KMS-11 (cell line): ENCODE results near the gene UNC93B1.

ENCODE experiments used
- H2AFZ ChIP-seq: fragments of 200-600 bp; sonication (generic); 2 replicates; pipeline ENCODE4 v1.6.1; 2016; ENCODE audit warnings: antibody characterized with exemption, mixed run types, low read depth
- H3K27ac ChIP-seq: fragments of 200-600 bp; sonication (generic); 2 replicates; pipeline ENCODE4 v1.6.1; 2016; ENCODE audit warnings: mild to moderate bottlenecking, mixed run types
- H3K27me3 ChIP-seq: fragments of 200-600 bp; sonication (generic); 2 replicates; pipeline ENCODE4 v1.6.1; 2017; ENCODE audit warnings: mild to moderate bottlenecking, low read depth, mixed run types, moderate library complexity; ENCODE audit not compliant: insufficient read depth
- H3K36me3 ChIP-seq: fragments of 200-600 bp; sonication (generic); 2 replicates; pipeline ENCODE4 v1.6.1; 2017; ENCODE audit warnings: mild to moderate bottlenecking, mixed run types; ENCODE audit not compliant: insufficient read depth
- H3K4me1 ChIP-seq: fragments of 200-600 bp; sonication (generic); 2 replicates; pipeline ENCODE4 v1.6.1; 2016; ENCODE audit warnings: mild to moderate bottlenecking, low read depth, mixed run types; ENCODE audit not compliant: poor library complexity, severe bottlenecking
- H3K4me2 ChIP-seq: fragments of 200-600 bp; sonication (generic); 2 replicates; pipeline ENCODE4 v1.7.0; 2016; ENCODE audit warnings: mild to moderate bottlenecking, mixed run types
- H3K4me3 ChIP-seq: fragments of 200-600 bp; sonication (generic); IDR thresholded peaks from 2 replicates; pipeline ENCODE4 v1.6.1; 2017; ENCODE audit warnings: low read depth, low read length, mixed read lengths; ENCODE audit not compliant: insufficient read depth
- H3K79me2 ChIP-seq: fragments of 200-600 bp; sonication (generic); 2 replicates; pipeline ENCODE4 v1.6.1; 2016; ENCODE audit warnings: low read depth, mixed run types; ENCODE audit not compliant: insufficient read depth
- H3K9ac ChIP-seq: fragments of 200-600 bp; sonication (generic); 2 replicates; pipeline ENCODE4 v1.6.1; 2016; ENCODE audit warnings: mild to moderate bottlenecking, mixed run types
- H4K20me1 ChIP-seq: fragments of 200-600 bp; sonication (generic); 2 replicates; pipeline ENCODE4 v1.6.1; 2016; ENCODE audit warnings: mild to moderate bottlenecking, mixed run types; ENCODE audit not compliant: insufficient read depth
- TF ChIP-seq, protein P1 (sequence below): fragments of 200-600 bp; sonication (generic); conservative IDR thresholded peaks from 2 replicates; pipeline ENCODE4 v1.6.1; 2017; ENCODE audit warnings: low read depth, mild to moderate bottlenecking, antibody characterized with exemption, low read length, moderate library complexity, mixed read lengths

The UNC93B1 gene

DNA sequence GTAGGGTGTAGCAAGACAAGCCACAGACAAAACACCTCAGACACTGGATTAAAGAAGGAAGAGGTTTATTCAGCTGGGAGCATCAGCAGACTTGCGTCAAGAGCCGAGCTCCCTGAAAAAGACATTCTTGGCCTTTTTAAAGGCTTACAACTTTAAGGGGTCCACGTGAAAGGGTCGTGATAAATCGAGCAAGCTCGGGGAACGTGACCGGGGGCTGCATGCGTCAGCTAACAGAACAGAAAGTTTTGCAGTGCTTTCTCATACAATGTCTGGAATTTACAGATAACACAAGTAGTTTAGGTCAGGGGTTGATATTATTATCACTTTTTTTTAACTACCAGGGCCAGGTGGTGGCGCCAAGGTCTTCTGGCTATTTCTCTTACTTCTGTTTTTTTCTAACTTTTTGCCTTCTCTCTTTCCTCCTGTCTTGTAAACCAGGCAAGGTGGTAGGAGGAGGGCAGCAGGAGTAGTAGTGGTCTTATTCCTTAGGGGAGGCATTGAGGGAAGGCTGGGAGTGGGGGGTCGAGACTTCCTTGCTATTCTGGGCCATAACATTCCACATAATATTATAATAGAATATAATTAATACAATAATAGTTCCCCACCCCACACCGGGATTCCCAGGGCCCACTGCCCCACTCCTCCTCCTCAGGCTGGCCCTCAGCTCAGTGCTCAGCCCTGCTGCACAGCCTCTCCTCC lies 5.6 kb upstream of the UNC93B1 start:
- peak overlapping the region; percentile 73 for H2AFZ ChIP-seq
- H3K27ac ChIP-seq, result peak overlapping the region; percentile 92
- TF ChIP-seq, protein P1, sequence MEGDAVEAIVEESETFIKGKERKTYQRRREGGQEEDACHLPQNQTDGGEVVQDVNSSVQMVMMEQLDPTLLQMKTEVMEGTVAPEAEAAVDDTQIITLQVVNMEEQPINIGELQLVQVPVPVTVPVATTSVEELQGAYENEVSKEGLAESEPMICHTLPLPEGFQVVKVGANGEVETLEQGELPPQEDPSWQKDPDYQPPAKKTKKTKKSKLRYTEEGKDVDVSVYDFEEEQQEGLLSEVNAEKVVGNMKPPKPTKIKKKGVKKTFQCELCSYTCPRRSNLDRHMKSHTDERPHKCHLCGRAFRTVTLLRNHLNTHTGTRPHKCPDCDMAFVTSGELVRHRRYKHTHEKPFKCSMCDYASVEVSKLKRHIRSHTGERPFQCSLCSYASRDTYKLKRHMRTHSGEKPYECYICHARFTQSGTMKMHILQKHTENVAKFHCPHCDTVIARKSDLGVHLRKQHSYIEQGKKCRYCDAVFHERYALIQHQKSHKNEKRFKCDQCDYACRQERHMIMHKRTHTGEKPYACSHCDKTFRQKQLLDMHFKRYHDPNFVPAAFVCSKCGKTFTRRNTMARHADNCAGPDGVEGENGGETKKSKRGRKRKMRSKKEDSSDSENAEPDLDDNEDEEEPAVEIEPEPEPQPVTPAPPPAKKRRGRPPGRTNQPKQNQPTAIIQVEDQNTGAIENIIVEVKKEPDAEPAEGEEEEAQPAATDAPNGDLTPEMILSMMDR, result peak; percentile 45
- H3K4me2 ChIP-seq, result peak overlapping the region; percentile 97
- peaks cover 84% of the 10 kb centered on the region for H3K4me1 ChIP-seq
- no peaks in the 10 kb centered on the region for H3K79me2 ChIP-seq
- no peaks in the 10 kb centered on the region for H4K20me1 ChIP-seq
- H3K36me3 ChIP-seq, result no peaks in the 10 kb centered on the region
- no peak overlapping the region for H3K4me3 ChIP-seq
- peak overlapping the region; percentile 84 for H3K9ac ChIP-seq
- no peaks in the 10 kb centered on the region for H3K27me3 ChIP-seq

DNA sequence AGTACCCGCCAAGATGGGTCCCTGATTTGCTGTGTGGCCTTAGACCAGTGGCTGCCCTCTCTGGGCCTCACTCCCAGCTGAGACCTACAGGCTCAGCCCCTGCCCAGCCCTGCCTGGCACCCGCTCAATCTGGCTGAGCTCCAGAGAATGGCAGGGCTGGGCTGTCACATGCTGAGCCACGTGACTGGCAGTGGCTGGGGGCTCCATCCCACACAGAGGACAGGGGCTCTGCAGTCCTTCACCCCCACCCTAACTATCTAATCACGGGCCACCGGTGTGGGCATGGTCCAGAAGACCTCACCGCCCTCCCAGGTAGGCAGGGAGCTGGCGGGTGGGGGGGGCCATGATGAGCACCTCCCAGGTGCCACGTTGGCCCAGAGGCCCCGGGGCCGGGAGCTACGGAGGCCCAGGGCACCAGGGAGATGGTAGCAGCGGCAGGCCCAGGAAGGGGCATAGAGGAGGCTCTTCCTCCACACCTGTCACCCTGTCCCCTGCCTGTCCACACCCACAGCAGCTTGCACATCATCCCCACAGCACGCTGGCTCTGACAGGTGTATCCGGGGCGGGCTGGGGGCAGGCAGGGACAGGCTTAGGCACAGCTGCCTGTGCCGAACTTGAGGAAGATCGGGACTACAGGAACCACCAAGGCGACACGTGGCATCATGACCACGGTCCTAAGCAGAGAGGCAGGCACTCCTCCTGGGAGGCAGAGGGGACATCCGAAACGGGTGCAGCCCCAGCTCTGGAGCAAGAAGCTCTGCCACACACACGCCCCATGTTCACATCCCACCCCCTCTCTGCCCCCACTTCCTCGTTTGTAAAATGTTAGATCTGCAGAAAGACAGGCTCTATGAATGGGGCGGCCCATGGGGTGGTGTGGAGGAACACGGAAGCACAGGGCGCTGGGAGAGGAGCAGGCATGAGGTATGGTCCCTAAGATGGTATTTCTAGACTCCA lies 4.8 kb upstream of the UNC93B1 start:
- Histone ChIP-seq H3K27ac (peak overlapping the region; percentile 92), H3K36me3 (no peaks in the 10 kb centered on the region), H3K4me3 (no peak overlapping the region), H3K79me2 (no peaks in the 10 kb centered on the region), H4K20me1 (no peaks in the 10 kb centered on the region), H2AFZ (peak overlapping the region; percentile 73), H3K4me2 (peak overlapping the region; percentile 97), H3K4me1 (peaks cover 84% of the 10 kb centered on the region), H3K9ac (peak overlapping the region; percentile 84), H3K27me3 (no peaks in the 10 kb centered on the region)
- TF ChIP-seq, protein P1, result no peak

DNA sequence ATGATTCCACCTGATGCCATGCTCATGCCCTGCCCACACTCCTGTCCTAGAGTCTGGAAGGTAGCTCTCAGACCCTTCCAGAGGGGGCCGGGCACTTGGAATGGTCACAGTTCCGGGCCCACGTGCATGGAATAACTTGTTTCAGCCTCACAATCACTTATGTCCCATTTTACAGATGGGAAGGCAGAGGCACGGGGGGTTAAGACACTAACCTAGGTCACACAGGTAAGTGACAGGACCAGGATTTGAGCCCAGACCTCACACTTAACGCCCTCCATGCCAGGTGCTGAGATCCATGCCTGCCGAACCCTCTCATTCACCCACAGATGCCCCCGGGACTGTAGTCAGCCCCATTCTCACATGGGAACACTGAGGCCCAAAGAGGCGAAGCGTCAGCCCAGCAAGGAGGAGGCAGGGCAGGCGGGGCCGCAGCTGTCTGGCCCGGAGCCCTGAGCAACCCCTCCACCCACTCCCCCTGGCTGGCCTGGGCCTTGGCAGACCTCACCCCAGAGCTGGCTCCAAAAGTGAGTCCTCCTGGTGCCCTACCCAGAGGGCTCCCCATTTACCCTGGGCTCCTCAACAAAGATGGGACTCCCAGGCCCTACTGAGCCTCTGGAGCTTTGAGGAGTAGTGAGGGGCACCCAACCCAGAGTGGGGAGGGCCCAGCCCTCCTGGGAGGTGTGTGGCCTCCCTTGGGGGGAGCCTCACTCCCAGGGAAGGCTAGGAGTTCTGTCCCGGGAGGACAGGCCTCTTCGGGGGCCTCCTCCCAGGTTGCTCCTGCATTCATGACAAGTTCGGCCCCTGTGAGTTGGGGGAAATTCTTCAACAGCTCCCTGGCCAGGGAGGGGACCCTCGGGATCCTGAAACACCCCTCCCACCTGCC lies 3.8 kb upstream of the UNC93B1 start:
- Histone ChIP-seq H3K4me1 (peaks cover 76% of the 10 kb centered on the region), H3K79me2 (no peaks in the 10 kb centered on the region), H3K27ac (peak overlapping the region; percentile 92), H2AFZ (peak overlapping the region; percentile 73; the same call in 1 of the 2 replicates), H4K20me1 (no peaks in the 10 kb centered on the region), H3K4me3 (no peak overlapping the region), H3K27me3 (no peaks in the 10 kb centered on the region), H3K9ac (peak overlapping the region; percentile 84; the same call in 1 of the 2 replicates), H3K4me2 (peak overlapping the region; percentile 97), H3K36me3 (no peaks in the 10 kb centered on the region)
- TF ChIP-seq, protein P1, result no peak

DNA sequence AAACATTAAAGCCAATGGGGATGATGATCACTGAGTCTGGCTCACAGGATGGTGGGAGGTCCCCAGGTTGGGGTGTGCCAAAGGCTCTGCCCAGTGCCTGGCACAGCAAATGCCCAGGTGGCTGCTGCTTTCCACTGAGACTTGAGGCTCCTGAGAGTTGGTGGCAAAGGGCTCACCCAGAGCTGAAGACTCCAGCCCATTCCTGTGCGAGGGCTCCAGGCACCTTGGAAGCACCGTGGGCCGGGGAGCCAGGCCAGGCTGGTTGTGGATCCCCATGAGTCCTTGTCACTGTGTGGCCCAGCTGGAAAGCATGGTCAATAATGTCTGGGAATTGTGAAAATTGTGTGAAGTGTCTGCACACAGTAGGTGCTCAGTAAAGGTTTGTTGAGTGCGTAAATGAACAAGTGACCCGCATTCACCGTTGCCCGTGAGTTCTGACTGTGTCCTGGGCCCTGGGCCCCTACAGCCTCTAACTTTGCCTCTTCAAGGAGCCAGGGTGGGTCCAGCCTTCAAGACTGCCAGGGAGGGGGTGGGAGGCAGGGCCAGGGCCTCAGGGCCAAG lies 2.8 kb upstream of the UNC93B1 start:
- no peak overlapping the region for H3K4me3 ChIP-seq
- peaks cover 75% of the 10 kb centered on the region for H3K4me1 ChIP-seq
- H3K27ac ChIP-seq, result no peak overlapping the region
- no peaks in the 10 kb centered on the region for H4K20me1 ChIP-seq
- TF ChIP-seq, protein P1, result no peak
- H3K79me2 ChIP-seq, result no peaks in the 10 kb centered on the region
- H3K9ac ChIP-seq, result no peak overlapping the region
- no peaks in the 10 kb centered on the region for H3K27me3 ChIP-seq
- no peaks in the 10 kb centered on the region for H3K36me3 ChIP-seq
- no peak overlapping the region for H2AFZ ChIP-seq
- peak overlapping the region; percentile 9; the same call in 1 of the 2 replicates for H3K4me2 ChIP-seq
